GM23338 (cell line): ENCODE data around the gene FBXO22. TPM values are rescaled to one million over a fixed set of nuclear protein-coding genes. Genes with fewer than 3 reads are reported as not detected.

Experiments used
- ATAC-seq: fragments of 200-7000 bp; cut with Tn5 transposase; 3 replicates; pipeline ENCODE4 v1.9.1; 2020
- DNase-seq: peaks from one replicate; pipeline ENCODE4 v3.0.0-alpha.2; 2015; ENCODE audit warnings: low spot score
- H2AFZ ChIP-seq: fragments of 200-600 bp; sonication (generic); 2 replicates; pipeline ENCODE4 v1.8.0; 2016; ENCODE audit warnings: antibody characterized with exemption, mild to moderate bottlenecking, moderate library complexity
- H3F3A ChIP-seq: fragments of 200-600 bp; sonication (generic); replicated peaks from 2 replicates; pipeline ENCODE4 v1.8.0; 2017; ENCODE audit warnings: antibody characterized with exemption, mixed run types, low read depth
- H3K27ac ChIP-seq: fragments of 200-600 bp; sonication (generic); 2 replicates; pipeline ENCODE4 v1.6.1; 2016; ENCODE audit warnings: low read depth
- H3K27me3 ChIP-seq: fragments of 200-600 bp; sonication (generic); 2 replicates; pipeline ENCODE4 v1.8.0; 2016; ENCODE audit warnings: mild to moderate bottlenecking, mixed run types, moderate library complexity; ENCODE audit not compliant: insufficient read depth
- H3K36me3 ChIP-seq: fragments of 200-600 bp; sonication (generic); 2 replicates; pipeline ENCODE4 v1.8.0; 2016; ENCODE audit warnings: mild to moderate bottlenecking; ENCODE audit not compliant: insufficient read depth
- H3K4me1 ChIP-seq: fragments of 200-600 bp; sonication (generic); 2 replicates; pipeline ENCODE4 v1.8.0; 2016; ENCODE audit warnings: mild to moderate bottlenecking, moderate library complexity; ENCODE audit not compliant: insufficient read depth
- H3K4me2 ChIP-seq: fragments of 200-600 bp; sonication (generic); 2 replicates; pipeline ENCODE4 v1.7.1; 2017; ENCODE audit warnings: mixed run types
- H3K4me3 ChIP-seq: fragments of 200-600 bp; sonication (generic); 2 replicates; pipeline ENCODE4 v1.6.1; 2016; ENCODE audit warnings: mixed run types
- H3K79me2 ChIP-seq: fragments of 200-600 bp; sonication (generic); replicated peaks from 2 replicates; pipeline ENCODE4 v1.8.0; 2017; ENCODE audit warnings: mild to moderate bottlenecking; ENCODE audit not compliant: insufficient read depth
- H3K9me2 ChIP-seq: fragments of 200-600 bp; sonication (generic); 2 replicates; pipeline ENCODE4 v1.8.0; 2017; ENCODE audit not compliant: insufficient read depth
- H4K20me1 ChIP-seq: fragments of 200-600 bp; sonication (generic); replicated peaks from 2 replicates; pipeline ENCODE4 v1.8.0; 2017; ENCODE audit warnings: mild to moderate bottlenecking; ENCODE audit not compliant: insufficient read depth
- H3K27ac Mint-ChIP-seq: 2 replicates; pipeline ENCODE4 v1.8.0; 2020; ENCODE audit warnings: inconsistent platforms, mild to moderate bottlenecking, moderate library complexity, mixed read lengths
- H3K27me3 Mint-ChIP-seq: 3 replicates; pipeline ENCODE4 v1.8.0; 2022; ENCODE audit warnings: low read depth, mild to moderate bottlenecking, moderate library complexity, mixed read lengths, inconsistent platforms; ENCODE audit not compliant: insufficient read depth, poor library complexity
- H3K36me3 Mint-ChIP-seq: 3 replicates; pipeline ENCODE4 v1.8.0; 2021; ENCODE audit warnings: low read depth, mild to moderate bottlenecking, inconsistent platforms, moderate library complexity, mixed read lengths
- H3K4me1 Mint-ChIP-seq: 3 replicates; pipeline ENCODE4 v1.8.0; 2020; ENCODE audit warnings: mild to moderate bottlenecking, inconsistent platforms, mixed read lengths
- H3K4me3 Mint-ChIP-seq: 3 replicates; pipeline ENCODE4 v1.8.0; 2021; ENCODE audit warnings: moderate library complexity, mild to moderate bottlenecking, inconsistent platforms, mixed read lengths
- H3K9me3 Mint-ChIP-seq: 3 replicates; pipeline ENCODE4 v1.8.0; 2020; ENCODE audit warnings: moderate library complexity, mild to moderate bottlenecking, inconsistent platforms, mixed read lengths
- EZH2 ChIP-seq: fragments of 200-600 bp; sonication (generic); IDR thresholded peaks from one replicate; pipeline ENCODE4 v1.8.0; 2017; ENCODE audit warnings: antibody characterized with exemption, mild to moderate bottlenecking, low read depth; ENCODE audit not compliant: unreplicated experiment
- JUNB ChIP-seq: IDR thresholded peaks from one replicate; pipeline ENCODE4 v1.6.1; 2016; ENCODE audit warnings: antibody characterized with exemption; ENCODE audit not compliant: unreplicated experiment
- NANOG ChIP-seq: IDR thresholded peaks from 2 replicates; pipeline ENCODE4 v1.6.1; 2016; ENCODE audit warnings: antibody characterized with exemption, borderline replicate concordance
- polyA plus RNA-seq: library from polyadenylated mRNA; unstranded; fragments of >200 nt; fragmentation: Nextera tagmentation; extraction: Ambion mirVana; gene quantifications from 2 replicates; pipeline ENCODE4 v1.2.1, GENCODE V29; 2016
- total RNA-seq: library from RNA; depleted of rRNA; stranded (reverse); fragments of >200 nt; shearing (Covaris generic); gene quantifications from 2 replicates; pipeline ENCODE4 v1.2.3, GENCODE V29; 2014
- TF ChIP-seq, protein P1 (sequence below), 2 experiments: fragments of 200-600 bp in 1 of 2; sonication (generic) in 1 of 2; conservative IDR thresholded peaks; 2 replicates each; pipeline versions ENCODE4 v1.5.1 to v1.6.1; 2016 to 2017; ENCODE audit warnings: antibody characterized with exemption in 2 of 2, low read depth in 2 of 2, mild to moderate bottlenecking in 2 of 2, moderate library complexity in 1 of 2
- TF ChIP-seq, protein P2 (sequence below): IDR thresholded peaks from 2 replicates; pipeline ENCODE4 v1.6.1; 2016; ENCODE audit warnings: antibody characterized with exemption
- TF ChIP-seq, protein P3 (sequence below): fragments of 250-450 bp; sonication (Bioruptor Pico); IDR thresholded peaks from 2 replicates; pipeline ENCODE4 v1.5.0; 2020; ENCODE audit warnings: mild to moderate bottlenecking, moderate library complexity

FBXO22 gene
- total and polyA plus RNA-seq, 2 experiments from 2014 or later = 79.8 to 94.5 TPM

DNA sequence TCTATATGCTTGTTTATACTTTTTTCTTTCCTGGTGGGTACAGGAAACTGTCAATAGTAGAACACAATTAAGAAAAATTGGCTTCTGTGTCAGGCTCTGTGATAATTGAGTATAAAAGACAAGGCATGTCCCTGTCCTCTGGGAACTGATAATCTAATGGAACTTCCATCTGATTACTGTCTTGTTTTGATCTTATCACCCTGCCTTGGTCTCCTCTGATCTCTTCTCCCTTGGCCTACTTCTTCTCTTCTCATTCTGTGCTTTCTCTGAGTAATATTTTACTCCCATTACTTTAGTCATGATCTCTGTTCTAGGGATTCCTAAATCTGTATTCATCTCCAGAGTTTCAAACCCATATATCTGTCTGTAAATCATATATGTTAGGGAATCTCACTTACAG, 45.8 kb upstream of the FBXO22 start:
- Histone ChIP-seq H3K36me3 (no peaks in the 10 kb centered on the region; the same call in 1 of the 2 replicates), H3K4me1 (peaks cover 13% of the 10 kb centered on the region; the same call in 1 of the 2 replicates), H3K27me3 (no peaks in the 10 kb centered on the region), H3F3A (no peaks in the 10 kb centered on the region), H3K79me2 (peaks cover 93% of the 10 kb centered on the region), H3K4me2 (no peak overlapping the region), H3K4me3 (no peak overlapping the region), H3K9me2 (no peaks in the 10 kb centered on the region), H2AFZ (no peak overlapping the region), H3K27ac (no peak overlapping the region), H4K20me1 (peaks cover 7% of the 10 kb centered on the region; the same call in 1 of the 2 replicates)
- ATAC-seq (no peak), DNase-seq (no peak)
- Mint-ChIP-seq H3K4me3 (no peak overlapping the region), H3K36me3 (peaks cover 10% of the 10 kb centered on the region), H3K27ac (no peak overlapping the region; the same call in 1 of the 2 replicates), H3K4me1 (peaks cover 14% of the 10 kb centered on the region), H3K9me3 (no peaks in the 10 kb centered on the region), H3K27me3 (no peaks in the 10 kb centered on the region)
- TF ChIP-seq JUNB (no peak), EZH2 (no peak)
- TF ChIP-seq, protein P1, sequence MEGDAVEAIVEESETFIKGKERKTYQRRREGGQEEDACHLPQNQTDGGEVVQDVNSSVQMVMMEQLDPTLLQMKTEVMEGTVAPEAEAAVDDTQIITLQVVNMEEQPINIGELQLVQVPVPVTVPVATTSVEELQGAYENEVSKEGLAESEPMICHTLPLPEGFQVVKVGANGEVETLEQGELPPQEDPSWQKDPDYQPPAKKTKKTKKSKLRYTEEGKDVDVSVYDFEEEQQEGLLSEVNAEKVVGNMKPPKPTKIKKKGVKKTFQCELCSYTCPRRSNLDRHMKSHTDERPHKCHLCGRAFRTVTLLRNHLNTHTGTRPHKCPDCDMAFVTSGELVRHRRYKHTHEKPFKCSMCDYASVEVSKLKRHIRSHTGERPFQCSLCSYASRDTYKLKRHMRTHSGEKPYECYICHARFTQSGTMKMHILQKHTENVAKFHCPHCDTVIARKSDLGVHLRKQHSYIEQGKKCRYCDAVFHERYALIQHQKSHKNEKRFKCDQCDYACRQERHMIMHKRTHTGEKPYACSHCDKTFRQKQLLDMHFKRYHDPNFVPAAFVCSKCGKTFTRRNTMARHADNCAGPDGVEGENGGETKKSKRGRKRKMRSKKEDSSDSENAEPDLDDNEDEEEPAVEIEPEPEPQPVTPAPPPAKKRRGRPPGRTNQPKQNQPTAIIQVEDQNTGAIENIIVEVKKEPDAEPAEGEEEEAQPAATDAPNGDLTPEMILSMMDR (conservative IDR thresholded peaks at IDR 0.05; ENCODE audit: low read depth in 2 of 2) = no peak

DNA sequence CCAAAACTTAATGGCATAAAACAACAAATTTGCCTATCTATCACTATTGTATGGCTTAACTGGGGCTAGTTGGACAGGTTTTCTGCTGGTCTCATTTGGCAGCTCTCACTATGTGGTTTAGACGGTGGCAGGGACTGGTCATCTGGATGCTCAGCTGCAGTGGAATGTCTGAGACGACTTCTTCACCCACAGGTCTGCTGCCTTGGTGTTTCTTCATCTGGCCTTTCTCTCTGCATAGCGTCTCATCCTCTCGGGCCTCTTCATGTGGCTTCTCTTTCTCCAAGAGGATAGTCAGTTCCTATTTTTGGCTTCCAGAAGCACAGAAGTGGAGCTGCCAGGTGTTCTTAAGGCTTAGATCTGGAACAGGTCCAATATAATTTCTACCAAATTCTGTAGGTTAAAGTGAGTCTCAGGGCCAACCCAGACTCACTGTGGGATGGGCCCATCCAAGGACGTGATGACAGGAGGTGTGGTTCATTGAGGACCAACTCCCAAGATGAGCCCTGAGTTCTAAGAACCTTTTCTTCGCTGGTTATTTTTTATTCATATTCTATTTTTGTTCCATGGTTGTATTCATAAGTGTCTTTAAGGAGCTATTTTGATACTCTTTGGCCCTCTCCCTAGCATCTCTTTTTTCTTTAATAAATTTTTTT, 41.8 kb upstream of the FBXO22 start:
- H3K4me3 Mint-ChIP-seq = no peak overlapping the region
- Histone ChIP-seq H3K27ac (no peak overlapping the region), H4K20me1 (0 out of 2 replicates have a peak, but pooled peaks cover 4% of the 10 kb centered on the region), H3K36me3 (no peaks in the 10 kb centered on the region; the same call in 1 of the 2 replicates), H3K4me3 (no peak overlapping the region), H3K79me2 (peaks cover 97% of the 10 kb centered on the region), H3K9me2 (no peaks in the 10 kb centered on the region), H3K4me1 (peaks cover 20% of the 10 kb centered on the region), H3K27me3 (no peaks in the 10 kb centered on the region), H3K4me2 (no peak overlapping the region), H2AFZ (no peak overlapping the region), H3F3A (no peaks in the 10 kb centered on the region)
- no peak for DNase-seq
- no peak for ATAC-seq
- TF ChIP-seq NANOG (no peak), EZH2 (no peak), JUNB (no peak)
- TF ChIP-seq, protein P2, sequence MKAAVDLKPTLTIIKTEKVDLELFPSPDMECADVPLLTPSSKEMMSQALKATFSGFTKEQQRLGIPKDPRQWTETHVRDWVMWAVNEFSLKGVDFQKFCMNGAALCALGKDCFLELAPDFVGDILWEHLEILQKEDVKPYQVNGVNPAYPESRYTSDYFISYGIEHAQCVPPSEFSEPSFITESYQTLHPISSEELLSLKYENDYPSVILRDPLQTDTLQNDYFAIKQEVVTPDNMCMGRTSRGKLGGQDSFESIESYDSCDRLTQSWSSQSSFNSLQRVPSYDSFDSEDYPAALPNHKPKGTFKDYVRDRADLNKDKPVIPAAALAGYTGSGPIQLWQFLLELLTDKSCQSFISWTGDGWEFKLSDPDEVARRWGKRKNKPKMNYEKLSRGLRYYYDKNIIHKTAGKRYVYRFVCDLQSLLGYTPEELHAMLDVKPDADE = no peak
- TF ChIP-seq, protein P3, sequence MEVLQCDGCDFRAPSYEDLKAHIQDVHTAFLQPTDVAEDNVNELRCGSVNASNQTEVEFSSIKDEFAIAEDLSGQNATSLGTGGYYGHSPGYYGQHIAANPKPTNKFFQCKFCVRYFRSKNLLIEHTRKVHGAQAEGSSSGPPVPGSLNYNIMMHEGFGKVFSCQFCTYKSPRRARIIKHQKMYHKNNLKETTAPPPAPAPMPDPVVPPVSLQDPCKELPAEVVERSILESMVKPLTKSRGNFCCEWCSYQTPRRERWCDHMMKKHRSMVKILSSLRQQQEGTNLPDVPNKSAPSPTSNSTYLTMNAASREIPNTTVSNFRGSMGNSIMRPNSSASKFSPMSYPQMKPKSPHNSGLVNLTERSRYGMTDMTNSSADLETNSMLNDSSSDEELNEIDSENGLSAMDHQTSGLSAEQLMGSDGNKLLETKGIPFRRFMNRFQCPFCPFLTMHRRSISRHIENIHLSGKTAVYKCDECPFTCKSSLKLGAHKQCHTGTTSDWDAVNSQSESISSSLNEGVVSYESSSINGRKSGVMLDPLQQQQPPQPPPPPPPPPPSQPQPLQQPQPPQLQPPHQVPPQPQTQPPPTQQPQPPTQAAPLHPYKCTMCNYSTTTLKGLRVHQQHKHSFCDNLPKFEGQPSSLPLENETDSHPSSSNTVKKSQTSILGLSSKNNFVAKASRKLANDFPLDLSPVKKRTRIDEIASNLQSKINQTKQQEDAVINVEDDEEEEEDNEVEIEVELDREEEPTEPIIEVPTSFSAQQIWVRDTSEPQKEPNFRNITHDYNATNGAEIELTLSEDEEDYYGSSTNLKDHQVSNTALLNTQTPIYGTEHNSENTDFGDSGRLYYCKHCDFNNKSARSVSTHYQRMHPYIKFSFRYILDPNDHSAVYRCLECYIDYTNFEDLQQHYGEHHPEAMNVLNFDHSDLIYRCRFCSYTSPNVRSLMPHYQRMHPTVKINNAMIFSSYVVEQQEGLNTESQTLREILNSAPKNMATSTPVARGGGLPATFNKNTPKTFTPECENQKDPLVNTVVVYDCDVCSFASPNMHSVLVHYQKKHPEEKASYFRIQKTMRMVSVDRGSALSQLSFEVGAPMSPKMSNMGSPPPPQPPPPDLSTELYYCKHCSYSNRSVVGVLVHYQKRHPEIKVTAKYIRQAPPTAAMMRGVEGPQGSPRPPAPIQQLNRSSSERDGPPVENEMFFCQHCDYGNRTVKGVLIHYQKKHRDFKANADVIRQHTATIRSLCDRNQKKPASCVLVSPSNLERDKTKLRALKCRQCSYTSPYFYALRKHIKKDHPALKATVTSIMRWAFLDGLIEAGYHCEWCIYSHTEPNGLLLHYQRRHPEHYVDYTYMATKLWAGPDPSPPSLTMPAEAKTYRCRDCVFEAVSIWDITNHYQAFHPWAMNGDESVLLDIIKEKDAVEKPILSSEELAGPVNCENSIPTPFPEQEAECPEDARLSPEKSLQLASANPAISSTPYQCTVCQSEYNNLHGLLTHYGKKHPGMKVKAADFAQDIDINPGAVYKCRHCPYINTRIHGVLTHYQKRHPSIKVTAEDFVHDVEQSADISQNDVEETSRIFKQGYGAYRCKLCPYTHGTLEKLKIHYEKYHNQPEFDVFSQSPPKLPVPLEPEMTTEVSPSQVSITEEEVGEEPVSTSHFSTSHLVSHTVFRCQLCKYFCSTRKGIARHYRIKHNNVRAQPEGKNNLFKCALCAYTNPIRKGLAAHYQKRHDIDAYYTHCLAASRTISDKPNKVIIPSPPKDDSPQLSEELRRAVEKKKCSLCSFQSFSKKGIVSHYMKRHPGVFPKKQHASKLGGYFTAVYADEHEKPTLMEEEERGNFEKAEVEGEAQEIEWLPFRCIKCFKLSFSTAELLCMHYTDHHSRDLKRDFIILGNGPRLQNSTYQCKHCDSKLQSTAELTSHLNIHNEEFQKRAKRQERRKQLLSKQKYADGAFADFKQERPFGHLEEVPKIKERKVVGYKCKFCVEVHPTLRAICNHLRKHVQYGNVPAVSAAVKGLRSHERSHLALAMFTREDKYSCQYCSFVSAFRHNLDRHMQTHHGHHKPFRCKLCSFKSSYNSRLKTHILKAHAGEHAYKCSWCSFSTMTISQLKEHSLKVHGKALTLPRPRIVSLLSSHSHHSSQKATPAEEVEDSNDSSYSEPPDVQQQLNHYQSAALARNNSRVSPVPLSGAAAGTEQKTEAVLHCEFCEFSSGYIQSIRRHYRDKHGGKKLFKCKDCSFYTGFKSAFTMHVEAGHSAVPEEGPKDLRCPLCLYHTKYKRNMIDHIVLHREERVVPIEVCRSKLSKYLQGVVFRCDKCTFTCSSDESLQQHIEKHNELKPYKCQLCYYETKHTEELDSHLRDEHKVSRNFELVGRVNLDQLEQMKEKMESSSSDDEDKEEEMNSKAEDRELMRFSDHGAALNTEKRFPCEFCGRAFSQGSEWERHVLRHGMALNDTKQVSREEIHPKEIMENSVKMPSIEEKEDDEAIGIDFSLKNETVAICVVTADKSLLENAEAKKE (CRISPR knock-in tag) = no peak
- H3K36me3 Mint-ChIP-seq = peaks cover 20% of the 10 kb centered on the region
- no peaks in the 10 kb centered on the region for H3K9me3 Mint-ChIP-seq
- H3K27ac Mint-ChIP-seq = no peak overlapping the region
- peaks cover 33% of the 10 kb centered on the region for H3K4me1 Mint-ChIP-seq
- no peaks in the 10 kb centered on the region for H3K27me3 Mint-ChIP-seq
